Erythroblast (primary cell): ENCODE measurements around the gene HSBP1.

Experiments
- GATA1 ChIP-seq: IDR thresholded peaks from 2 replicates; pipeline ENCODE4 v1.6.1; 2011; ENCODE audit warnings: low read depth, mild to moderate bottlenecking, control low read depth, low read length, moderate library complexity
- POLR2A ChIP-seq: IDR thresholded peaks from 2 replicates; pipeline ENCODE4 v1.6.1; 2011; ENCODE audit warnings: mild to moderate bottlenecking, low read length

DNA sequence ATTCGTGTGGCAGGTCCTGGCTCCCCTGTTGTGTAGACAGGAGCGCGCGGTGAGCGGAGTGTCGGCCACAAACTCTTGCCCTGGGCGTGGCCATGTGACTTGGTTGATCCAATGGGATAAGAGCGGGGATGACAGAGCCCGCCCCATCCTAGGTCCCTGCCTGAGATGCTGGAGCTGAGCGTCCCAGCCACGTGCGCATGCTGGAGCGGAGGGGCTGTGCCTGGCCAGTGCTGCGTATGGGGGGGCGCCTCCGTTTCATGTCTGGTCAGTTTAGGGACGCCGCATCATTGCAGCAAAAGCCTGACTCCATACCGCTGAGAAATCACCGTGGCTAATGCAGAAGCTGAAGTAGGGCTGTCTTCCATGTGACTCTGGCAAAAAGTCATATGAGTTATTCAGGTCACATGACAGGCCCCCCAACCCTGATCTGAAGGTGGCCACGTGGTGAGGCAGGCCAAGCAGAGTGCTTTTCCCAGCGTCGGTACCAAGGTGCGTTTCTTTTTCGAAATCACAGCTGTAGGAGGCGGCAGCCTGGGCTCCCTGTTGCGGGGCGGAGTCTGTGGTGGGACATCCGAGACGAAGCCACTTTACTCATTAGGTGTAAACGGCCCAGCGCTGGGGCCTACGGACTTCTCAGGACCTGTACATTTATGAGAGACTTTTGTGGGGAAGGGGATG lies 22.5 kb downstream of the HSBP1 start:
- TF ChIP-seq POLR2A: no peak
- no peak for TF ChIP-seq GATA1
